GM23248 (cell line): ENCODE measurements around the gene RNF157.

Experiments used
- EZH2 ChIP-seq: fragments of 200-600 bp; sonication (generic); IDR thresholded peaks from 2 replicates; pipeline ENCODE4 v1.6.1; 2018; ENCODE audit warnings: antibody characterized with exemption, mild to moderate bottlenecking; ENCODE audit not compliant: insufficient read depth, poor library complexity, severe bottlenecking
- EZH2phosphoT487 ChIP-seq: fragments of 200-600 bp; sonication (generic); IDR thresholded peaks from 2 replicates; pipeline ENCODE4 v1.6.1; 2018; ENCODE audit warnings: antibody characterized with exemption, moderate library complexity, mild to moderate bottlenecking, low read depth; ENCODE audit not compliant: insufficient read depth

DNA sequence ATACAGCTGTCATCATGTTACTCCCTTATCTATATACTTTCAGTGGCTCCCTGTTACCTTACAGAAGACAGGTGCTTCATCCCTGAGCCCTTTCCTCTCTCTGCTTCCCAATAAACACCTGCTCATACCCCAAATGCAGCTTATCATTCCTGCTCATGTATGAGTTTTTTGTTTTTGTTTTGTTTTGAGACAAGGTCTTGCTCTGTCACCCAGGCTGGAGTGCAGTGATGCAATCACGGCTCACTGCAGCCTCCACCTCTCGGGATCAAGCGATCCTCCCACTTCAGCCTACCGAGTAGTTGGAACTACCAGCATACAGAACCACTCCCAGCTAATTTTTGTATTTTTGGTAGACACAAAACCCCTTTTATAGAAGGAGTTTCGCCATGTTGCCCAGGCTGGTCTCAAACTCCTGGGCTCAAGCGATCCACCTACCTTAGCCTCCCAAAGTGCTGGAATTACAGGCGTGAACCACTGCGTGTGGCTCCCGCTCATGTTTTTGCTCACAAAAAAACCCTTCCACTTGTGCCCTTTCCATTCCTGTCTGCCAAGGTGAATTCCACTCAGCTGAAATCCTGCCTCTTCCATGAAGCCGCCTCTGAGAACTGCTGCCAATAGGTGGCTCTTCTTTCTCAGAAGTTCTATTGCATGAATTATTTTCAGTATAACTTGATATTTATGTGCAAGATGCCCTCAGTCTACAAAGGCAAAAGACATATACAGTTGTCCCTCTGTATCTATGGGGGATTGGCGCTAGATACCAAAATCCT is 7.9 kb upstream of the RNF157 start:
- no peak for TF ChIP-seq EZH2phosphoT487
- TF ChIP-seq EZH2: no peak
